GM15510 (cell line): ENCODE measurements around the gene FAM50B.

Experiments used
- POLR2A ChIP-seq: IDR thresholded peaks from 3 replicates; pipeline ENCODE4 v1.6.1; 2011; ENCODE audit warnings: borderline replicate concordance; ENCODE audit not compliant: insufficient read length; ENCODE audit errors: extremely low read depth

FAM50B gene, protein sequence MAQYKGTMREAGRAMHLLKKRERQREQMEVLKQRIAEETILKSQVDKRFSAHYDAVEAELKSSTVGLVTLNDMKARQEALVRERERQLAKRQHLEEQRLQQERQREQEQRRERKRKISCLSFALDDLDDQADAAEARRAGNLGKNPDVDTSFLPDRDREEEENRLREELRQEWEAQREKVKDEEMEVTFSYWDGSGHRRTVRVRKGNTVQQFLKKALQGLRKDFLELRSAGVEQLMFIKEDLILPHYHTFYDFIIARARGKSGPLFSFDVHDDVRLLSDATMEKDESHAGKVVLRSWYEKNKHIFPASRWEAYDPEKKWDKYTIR

DNA sequence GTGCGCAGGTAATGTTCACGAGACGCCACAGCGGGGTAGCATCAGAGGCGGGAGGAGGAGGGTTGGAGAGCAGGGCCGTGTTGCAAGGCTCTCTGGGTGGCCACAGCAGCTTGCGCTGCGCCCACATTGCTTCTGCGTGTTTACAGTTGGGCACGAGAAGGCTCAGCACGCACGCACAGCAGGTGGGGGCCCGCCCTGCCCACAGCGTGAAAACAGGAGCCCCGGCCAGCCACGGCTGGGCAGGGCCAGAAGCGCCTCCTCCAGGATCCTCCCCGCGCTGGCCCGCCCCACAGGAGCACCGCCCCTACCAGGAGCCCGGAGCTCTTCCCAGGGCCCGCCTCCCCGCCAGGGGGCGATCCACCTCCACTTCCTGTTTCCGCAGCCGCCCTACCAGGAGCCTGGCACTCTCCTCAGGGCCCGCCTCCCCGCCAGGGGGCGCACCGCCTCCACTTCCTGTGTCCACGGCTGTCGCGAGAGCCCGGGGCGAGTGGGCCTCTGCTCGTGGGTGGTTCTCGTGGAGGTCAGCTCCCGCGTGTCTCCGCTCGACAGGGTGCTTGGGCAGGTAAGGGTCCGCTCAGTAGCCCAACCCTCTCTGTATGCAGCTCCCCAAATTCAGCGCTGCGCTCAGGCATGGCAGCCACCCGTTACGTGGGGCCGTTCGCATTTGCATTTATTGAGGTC lies at the start of gene FAM50B:
TSS of gene FAM50B (plus strand) at position 449 of the 681 bp plus-strand sequence. CDS start 439 bp downstream, outside the sequence.
- TF ChIP-seq POLR2A: peak; percentile 42

DNA sequence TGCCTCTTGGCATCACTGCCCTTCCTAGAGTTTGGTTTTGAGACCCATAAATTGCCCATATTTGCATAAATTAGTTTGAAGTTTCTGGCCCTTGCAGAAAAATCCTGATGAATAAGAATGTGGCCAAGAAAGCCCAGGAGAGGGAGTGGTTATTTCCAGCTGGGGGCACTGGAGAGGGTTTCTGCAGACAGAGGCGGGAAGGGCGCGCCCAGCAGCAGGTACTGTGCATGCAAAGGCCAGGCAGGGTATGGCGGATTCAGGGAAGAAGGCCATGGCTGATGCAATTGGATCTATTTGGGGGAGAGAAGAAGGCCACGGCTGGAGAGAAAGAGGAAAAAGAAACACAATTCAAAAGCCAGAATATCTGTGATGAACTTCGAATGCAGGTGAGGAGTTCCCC lies 49.5 kb upstream of the FAM50B start:
- TF ChIP-seq POLR2A: no peak

DNA sequence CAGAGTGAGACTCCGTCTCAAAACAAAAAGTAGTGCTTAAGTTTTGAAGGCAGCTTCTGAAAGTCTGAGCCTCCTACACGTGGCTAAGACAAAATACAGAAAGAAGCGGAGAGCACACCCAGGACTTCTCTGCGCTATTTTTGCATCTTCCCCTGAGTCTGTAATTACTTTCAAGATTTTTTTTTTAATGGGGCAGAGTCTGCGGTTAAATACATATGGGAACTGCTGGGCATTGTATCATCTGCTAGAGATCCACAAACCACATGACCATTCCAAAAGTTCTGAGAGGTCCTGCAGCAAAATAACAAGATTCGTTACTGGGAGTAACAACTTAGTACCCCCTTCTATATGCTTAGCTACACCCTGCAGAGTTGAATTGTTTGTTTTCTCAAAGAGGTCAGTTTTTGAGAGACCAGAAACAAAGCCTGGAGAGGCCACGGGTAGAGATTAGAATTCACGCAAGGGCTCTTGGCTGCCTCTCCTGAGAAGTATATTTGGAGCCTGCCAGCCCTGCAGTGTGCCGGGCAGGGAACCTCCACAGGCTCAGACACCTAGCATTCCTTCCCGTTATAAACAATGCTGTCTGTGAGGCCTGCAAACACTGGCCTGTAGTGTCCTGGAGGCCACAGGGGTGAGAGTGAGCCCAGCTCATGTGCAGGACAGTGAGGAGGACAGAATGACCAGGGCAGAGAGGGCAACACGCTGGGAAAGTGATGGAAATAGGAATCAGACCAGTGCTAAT lies 48.2 kb upstream of the FAM50B start:
- no peak for TF ChIP-seq POLR2A

DNA sequence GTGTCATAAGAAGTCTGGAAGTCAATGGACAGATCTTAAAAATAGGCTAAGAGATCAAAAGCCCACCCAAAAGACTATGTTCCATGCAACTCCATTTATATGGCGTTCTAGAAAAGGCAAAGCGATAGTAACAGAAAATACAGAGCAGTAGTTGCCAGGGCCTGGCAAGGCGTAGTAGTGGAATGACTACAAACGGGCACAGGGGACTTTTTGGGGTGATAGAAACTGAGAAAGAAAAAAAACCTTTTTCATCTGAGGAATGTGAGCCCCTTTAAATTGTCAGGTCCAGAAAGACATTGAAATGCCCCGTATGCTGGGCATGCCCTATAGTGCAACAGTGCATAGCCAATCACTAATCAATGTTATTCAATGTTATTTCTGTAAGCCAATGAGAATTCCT lies 47.2 kb upstream of the FAM50B start:
- TF ChIP-seq POLR2A: no peak

DNA sequence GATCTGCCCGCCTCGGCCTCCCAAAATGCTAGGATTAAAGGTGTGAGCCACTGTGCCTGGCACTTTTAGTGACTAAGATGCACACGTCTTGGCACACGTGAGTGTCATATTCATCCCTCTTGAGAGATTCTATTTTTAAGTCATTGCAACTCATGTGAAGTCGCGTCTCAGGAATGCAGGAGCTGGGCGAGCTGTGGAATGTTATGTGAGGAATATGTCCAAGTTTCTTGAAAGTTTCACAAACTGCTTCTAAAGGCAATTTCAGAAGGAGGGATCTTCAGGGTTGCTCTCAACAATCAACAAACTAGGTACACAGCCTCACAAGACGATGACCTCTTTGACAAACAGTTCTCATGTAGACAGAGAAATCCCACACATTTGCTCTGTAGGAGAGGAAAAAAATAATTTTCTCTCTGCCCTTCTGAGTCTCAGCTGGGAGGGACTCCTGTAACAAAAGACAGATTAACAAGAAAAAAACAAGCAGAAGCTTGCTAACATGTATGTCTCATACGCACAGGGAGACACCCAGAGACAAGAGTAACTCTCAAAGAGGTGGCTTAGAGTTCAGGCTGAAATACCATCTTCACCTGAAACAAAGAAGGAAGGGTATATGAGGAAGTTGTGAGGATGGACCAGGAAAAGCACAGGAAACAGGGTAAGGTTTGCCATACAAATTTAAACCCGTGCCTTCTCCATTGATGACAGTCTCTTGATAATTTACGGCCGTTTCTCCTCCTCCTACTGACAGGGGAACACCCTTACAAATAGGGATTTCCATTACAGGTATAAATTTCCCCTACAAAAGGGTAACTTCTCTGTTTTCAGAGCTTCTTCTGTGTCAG lies 45.3 kb upstream of the FAM50B start:
- TF ChIP-seq POLR2A: no peak

DNA sequence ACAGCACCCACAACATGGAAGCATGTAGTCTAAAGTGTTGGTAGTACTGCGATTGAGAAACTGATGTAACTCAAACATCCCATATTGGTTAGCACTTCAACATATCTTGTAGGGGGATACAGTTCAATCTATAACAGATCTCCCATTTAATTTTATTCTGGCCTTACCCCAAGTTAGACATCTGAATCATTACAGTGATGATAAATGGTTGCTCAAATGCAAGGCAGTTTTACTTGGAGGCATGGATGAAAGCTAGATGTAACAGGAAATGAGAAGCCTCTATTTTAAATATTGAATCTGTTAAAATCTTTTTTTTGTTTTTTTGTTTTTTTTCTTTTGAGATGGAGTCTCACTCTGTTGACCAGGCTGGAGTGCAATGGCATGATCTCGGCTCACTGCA lies 44.2 kb upstream of the FAM50B start:
- TF ChIP-seq POLR2A: no peak

DNA sequence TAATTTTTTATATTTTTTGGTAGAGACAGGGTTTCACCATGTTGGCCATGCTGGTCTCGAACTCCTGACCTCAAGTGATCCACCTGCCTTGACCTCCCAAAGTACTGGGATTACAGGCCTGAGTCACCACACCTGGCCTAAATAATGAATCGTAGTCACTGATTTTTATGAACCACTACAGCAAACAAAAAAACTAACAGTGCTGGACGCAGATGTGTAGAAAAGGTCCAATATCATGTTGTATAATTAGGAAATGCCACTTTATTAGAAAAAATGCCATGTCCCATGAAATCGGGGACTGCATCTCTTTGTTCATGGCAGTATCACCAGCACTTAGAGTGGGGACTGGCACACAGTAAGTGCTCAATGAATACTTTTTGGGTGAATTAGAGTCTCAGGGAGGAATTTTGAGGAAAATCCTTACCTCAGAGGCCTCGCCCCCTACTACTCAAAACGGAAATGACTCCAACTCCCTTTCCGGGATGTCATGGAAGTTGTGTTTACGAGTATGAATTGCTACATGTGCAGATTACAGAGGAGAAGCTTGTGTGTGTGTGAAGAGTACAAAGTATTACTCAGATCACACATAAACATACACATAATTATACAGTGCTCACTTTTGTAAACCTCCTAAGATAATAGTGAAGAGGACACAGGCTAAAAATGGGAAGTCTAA lies 43.6 kb upstream of the FAM50B start:
- no peak for TF ChIP-seq POLR2A

DNA sequence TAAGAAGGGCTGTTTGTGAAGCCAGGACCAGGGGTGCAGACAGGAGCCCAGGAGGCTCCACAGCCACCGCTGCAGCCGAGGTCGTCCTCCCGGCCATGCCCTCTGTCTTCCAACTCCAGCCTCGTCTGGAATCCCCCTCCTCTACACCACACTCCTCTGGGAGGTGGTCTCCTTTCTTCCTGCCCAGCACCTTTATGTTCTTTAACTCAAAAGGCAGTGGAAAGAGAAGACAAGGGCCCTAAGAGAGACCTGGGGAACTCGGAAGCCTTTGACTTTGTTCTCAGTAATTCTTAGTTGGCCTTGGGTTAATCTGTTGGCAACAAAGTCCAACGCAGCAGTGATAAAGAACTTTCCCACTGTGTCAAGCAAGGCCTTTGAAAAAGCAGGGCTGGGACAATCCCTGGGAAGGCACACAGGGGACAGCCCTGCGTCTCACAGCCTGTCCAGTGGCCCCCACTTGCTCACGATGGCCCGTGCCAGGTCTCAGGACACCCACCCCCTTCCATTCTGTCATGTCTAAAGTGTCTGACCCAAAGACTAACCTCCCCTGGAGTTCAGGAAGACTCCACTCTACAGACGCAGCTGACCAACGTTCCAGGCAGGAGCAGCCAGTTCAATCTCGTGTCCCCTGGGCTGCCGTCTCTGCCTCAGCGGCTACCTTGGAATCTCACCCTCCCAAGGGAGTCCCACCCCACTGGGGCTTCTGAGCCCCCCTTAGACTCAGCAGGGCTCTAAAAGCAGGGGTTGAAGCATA lies 42.8 kb upstream of the FAM50B start:
- TF ChIP-seq POLR2A: no peak

DNA sequence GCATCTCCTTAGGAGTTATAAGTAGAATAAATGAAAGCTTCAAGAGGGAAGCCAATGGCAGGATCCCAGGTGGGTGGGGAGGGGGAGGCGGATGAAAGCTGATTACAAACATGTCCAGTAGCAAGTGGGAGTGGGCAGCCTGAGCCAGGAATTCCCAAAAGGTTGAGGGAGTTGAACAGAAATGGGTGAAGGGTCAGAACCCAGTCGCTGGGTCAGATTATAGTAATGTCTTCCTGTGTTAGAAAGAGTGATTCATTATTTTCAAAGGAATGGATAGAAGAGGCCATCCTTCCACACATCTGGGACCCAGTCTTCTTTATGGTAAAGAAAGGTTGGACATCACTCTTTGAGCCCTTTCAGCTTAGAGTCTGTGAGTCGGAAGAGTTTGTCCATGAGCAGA lies 41.0 kb upstream of the FAM50B start:
- TF ChIP-seq POLR2A: no peak

DNA sequence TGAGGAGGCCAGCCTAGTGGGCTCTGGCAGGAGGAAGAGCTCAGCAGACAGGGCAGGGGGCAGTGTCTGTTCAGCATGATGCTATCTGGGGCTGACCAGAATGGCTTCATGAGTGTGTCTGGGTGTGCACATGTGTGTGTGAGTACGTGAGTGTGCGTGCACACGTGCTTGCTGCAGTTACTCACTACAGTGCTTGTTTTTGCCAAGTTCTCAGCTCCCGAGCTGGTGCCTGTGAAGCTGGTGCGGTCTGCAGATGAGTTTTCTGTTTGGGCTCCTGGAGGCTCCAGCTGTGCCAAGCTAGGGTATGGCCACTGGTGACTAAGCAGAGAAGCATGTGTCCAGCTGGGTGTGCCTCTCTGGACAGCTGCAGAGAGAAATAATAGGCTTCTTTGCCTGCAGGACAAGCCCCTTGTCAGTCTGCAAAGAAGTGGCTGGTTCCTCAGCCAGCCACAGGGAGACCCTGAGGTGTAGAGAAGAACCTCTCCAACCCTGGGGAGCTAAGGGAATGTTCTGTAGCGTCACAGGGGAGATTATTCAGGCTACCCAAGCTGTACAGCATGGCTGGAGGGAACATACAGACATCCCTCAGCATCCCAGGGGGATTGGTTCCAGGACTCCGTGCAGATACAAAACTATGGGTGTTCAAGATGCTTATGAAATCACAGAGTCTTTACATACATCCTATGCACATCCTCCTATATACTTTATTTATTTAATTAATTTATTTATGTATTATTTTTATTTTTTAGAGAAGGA lies 40.2 kb upstream of the FAM50B start:
- TF ChIP-seq POLR2A: no peak

DNA sequence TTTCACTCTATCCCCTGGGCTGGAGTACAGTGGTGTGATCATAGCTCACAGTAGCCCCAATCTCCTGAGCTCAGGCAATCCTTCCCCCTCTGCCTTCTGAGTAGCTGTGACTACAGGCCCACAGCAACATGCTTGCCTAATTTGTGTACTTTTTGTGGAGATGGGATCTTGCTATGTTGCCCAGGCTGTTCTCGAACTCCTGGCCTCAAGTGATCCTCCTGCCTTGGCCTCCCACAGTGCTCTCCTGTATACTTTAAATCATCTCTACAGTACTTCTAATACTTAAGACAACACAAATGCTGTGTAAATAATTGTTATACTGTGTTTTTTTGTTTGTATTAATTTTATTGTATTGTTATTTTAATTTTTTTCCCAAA lies 39.7 kb upstream of the FAM50B start:
- TF ChIP-seq POLR2A: no peak

DNA sequence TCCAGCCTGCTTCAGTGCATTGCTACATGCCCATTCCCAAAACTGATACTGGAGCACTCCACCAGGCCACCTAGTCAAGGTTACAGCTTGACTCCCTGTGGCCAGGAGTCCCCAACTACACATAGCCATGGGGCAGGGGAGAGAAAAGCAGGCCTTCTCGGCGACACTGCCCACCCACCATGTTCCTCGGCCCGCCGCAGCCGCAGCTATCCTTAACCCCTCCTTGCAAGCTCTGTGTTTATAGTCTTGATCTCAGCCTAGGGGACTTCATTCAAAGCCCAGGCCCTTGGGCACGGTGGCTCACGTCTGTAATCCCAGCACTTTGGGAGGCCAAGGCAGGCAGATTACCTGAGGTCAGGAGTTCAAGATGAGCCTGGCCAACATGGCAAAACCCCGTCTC lies 39.2 kb upstream of the FAM50B start:
- no peak for TF ChIP-seq POLR2A

DNA sequence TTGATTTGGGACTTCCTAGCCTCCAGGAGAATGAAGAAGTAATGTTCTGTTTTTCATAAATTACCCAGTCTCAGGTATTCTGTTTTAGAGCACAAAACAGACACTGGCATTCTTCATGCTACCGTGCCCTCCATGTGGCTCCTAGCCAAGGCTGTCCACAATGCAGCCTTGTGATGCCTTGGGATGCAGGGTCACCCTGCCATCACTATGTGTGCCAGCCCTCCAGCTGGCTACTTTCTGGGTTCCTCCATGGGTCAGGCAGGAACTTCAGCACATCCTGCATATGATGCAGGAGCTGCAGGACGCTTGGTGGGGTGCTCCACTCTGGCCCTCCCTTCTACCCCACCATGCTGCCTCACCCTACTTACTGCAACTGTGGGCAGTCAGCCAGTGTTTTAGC lies 38.0 kb upstream of the FAM50B start:
- TF ChIP-seq POLR2A: no peak
